ENCODE results near the gene MYO15A. TPM values are rescaled to one million over a fixed set of nuclear protein-coding genes. Genes with fewer than 3 reads are reported as not detected.
A peak's percentile ranks its signal among the peaks of the same experiment; 100 is the strongest.
"Not testable (repeated sequence)": the region's sequence is repeated elsewhere in the genome, so short reads cannot be mapped to it uniquely, and the experiment has no call there.

Gene MYO15A
- total RNA-seq, 4 donors from 2014 or later: 2.3 to 7.5 (median 2.9) TPM

DNA sequence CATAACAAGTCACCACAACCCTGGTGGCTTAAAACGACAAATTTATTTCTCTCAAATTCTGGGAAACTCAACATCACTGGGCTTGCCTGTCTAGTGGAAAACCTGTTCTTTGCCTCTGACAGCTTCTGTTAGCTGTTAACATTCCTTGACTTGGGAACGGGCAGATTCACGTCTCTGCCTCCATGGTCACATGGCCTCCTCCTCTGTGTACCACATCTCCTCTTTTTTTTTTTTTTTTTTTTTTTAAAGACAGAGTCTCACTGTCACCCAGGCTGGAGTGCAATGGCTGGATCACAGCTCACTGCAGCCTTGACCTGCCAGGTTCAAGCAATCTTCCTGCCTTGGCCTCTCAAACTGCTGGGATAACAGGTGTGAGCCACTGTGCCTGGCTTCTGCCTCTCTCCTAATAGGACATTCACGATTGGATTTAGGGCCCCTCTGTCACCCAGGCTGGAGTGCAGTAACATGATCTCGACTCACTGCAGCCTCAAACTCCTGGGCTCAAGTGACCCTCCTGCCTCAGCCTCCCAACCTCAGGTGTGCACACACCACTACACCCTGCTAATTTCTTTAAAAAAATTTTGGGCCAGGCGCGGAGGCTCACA lies 105.2 kb downstream of the MYO15A start:
- Histone ChIP-seq H3K27me3 (no peaks in the 10 kb centered on the region), H3K4me1 (peaks cover 0 to 17% (median 0%) of the 10 kb centered on the region in 4 donors), H3K36me3 (peaks cover 0 to 34% (median 13%) of the 10 kb centered on the region in 3 donors), H3K9me3 (no peaks in the 10 kb centered on the region), H3K27ac (no peak overlapping the region), H3K4me3 (no peak overlapping the region)
- no peak for DNase-seq (ENCODE audit: low spot score in 2 of 2)
- 60 to 68% methylated on average over 7 of the region's 7 CpGs for WGBS, 2 donors
- TF ChIP-seq EP300 (IDR thresholded peaks at IDR 0.05) (no peak), POLR2A (IDR thresholded peaks at IDR 0.05) (no peak)
- TF ChIP-seq, protein P1, sequence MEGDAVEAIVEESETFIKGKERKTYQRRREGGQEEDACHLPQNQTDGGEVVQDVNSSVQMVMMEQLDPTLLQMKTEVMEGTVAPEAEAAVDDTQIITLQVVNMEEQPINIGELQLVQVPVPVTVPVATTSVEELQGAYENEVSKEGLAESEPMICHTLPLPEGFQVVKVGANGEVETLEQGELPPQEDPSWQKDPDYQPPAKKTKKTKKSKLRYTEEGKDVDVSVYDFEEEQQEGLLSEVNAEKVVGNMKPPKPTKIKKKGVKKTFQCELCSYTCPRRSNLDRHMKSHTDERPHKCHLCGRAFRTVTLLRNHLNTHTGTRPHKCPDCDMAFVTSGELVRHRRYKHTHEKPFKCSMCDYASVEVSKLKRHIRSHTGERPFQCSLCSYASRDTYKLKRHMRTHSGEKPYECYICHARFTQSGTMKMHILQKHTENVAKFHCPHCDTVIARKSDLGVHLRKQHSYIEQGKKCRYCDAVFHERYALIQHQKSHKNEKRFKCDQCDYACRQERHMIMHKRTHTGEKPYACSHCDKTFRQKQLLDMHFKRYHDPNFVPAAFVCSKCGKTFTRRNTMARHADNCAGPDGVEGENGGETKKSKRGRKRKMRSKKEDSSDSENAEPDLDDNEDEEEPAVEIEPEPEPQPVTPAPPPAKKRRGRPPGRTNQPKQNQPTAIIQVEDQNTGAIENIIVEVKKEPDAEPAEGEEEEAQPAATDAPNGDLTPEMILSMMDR (IDR thresholded peaks at IDR 0.05): no peak

DNA sequence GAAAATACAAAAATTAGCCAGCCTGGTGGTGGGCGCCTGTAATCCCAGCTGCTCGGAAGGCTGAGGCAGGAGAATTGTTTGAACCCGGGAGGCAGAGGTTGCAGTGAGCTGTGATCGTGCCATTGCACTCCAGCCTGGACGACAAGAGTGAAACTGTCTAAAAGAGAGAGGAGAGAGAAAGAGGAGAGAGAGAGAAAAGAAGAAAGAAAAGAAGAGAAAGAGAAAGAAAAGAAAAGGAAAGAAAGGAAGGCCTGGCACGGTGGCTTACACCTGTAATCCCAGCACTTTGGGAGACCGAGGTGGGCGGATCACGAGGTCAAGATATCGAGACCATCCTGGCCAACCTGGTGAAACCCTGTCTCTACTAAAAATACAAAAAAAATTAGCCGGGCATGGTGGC lies 108.3 kb downstream of the MYO15A start:
- not testable (repeated sequence) for H3K9me3 ChIP-seq; H3K27ac ChIP-seq; H3K36me3 ChIP-seq; H3K27me3 ChIP-seq; DNase-seq (ENCODE audit: low spot score in 2 of 2); H3K4me3 ChIP-seq
- H3K4me1 ChIP-seq: peaks cover 0 to 27% (median 0%) of the 10 kb centered on the region in 4 donors
- 80% methylated on average over 11 of the region's 11 CpGs for WGBS, 2 donors

DNA sequence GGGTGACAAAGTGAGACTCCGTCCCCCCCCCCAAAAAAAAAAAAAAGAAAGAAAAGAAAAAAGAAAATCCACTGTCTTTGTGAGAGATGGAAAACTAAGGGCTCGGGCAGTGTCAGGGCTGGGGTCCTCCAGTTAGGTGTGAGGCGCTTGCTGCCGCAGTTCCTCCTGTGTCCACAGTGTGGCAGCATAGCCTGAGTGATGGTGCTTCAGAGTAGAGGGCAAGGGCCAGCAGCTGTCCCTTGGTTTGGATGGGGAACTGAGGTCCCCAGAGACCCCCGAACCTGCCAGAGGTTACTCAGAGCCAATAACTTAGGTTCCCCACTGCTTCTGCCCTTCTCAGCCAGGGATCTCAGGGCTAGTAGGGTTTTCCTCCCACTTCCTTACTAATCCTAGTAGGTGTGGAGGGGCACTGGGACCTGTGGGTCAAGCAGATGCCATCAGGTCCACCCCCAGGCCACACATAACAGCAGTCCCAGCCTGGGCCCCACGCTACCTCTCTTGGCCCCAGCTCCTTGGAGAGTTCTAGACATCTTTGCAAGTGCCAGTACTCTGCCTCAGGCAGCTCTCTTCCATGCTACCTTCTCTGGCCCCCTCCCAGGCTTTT lies 109.0 kb downstream of the MYO15A start:
- 10 to 14% methylated on average over 6 of the region's 6 CpGs for WGBS, 2 donors
- Histone ChIP-seq H3K4me1 (peaks cover 0 to 27% (median 0%) of the 10 kb centered on the region in 4 donors), H3K9me3 (no peaks in the 10 kb centered on the region), H3K27me3 (no peaks in the 10 kb centered on the region), H3K36me3 (no peaks in the 10 kb centered on the region), H3K27ac (peak overlapping the region in 1 of 4 donors; percentile 9), H3K4me3 (no peak overlapping the region)
- TF ChIP-seq, protein P1 (IDR thresholded peaks at IDR 0.05): peak; percentile 77 to 95 (median 90)
- TF ChIP-seq EP300 (IDR thresholded peaks at IDR 0.05) (no peak), POLR2A (IDR thresholded peaks at IDR 0.05) (no peak)
- peak; percentile 74 to 86 for DNase-seq (ENCODE audit: low spot score in 2 of 2)

DNA sequence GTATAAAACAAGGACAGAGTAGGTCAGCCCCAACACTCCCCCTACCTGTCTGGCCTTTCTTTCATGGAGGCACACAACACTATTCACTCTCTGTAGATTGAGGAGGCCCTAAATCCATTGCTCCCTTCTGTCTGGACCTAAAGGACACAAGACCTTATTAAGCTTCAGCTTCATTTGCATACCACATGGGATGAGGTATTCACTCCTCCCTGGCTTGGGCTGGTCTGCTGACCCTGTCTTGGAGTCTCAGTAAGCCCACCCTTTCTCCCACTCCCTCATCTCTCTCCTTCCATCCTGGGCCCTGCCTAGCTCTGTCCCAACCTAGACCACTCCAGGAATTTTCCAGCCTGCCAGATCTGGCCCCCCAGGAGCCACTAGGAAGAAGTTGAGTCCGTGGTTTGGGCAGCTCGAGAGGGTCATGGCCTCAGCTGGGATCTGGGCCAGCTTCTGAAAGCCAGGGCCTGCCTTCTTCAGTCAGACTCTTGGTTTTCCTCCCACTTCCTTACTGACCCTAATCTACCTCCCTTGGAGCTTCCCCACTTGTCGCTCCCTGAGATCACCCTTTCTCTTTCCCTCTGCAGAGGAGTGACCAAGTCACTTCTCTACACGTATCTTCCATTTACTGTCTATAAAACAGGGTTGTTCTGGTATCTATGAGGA lies 110.3 kb downstream of the MYO15A start:
- DNase-seq (ENCODE audit: low spot score in 2 of 2): peak in 1 of 2 donors; percentile 62
- 10 to 16% methylated on average over 4 of the region's 4 CpGs for WGBS, 2 donors
- Histone ChIP-seq H3K27ac (peak overlapping the region in 2 of 4 donors; percentile 3 to 35), H3K9me3 (no peaks in the 10 kb centered on the region), H3K4me1 (peaks cover 0 to 27% (median 0%) of the 10 kb centered on the region in 4 donors), H3K4me3 (no peak overlapping the region), H3K27me3 (no peaks in the 10 kb centered on the region), H3K36me3 (no peaks in the 10 kb centered on the region)
- TF ChIP-seq EP300 (IDR thresholded peaks at IDR 0.05) (no peak), POLR2A (IDR thresholded peaks at IDR 0.05) (no peak)
- TF ChIP-seq, protein P1 (IDR thresholded peaks at IDR 0.05): no peak

DNA sequence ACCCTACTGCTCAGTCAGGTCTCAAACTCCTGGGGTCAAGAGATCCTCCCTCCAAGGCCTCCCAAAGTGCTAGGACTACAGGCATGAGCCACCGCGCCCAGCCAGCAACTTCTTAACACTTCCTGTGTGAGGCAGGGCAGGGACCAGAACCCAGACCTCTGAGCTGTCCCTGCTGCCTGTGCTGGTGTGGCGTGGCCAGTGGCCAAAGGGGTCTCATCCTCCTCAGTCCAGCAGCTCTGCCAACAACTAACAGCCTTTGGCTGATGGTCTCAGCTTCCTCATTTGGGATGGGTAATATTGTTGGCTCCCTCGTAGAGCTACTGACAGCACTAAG lies 115.5 kb downstream of the MYO15A start:
- no peak overlapping the region for H3K4me3 ChIP-seq
- H3K27me3 ChIP-seq: no peaks in the 10 kb centered on the region
- no peak for DNase-seq (ENCODE audit: low spot score in 2 of 2)
- H3K9me3 ChIP-seq: no peaks in the 10 kb centered on the region
- 78 to 82% methylated on average over 4 of the region's 4 CpGs for WGBS, 2 donors
- peaks cover 0 to 45% (median 16%) of the 10 kb centered on the region in 4 donors for H3K4me1 ChIP-seq
- H3K27ac ChIP-seq: peak overlapping the region in 3 of 4 donors; percentile 63 to 83 (median 70)
- TF ChIP-seq POLR2A (IDR thresholded peaks at IDR 0.05) (no peak), EP300 (IDR thresholded peaks at IDR 0.05) (no peak)
- TF ChIP-seq, protein P1 (IDR thresholded peaks at IDR 0.05): no peak
- no peaks in the 10 kb centered on the region for H3K36me3 ChIP-seq
